ENCODE data around the gene SLC10A1.
"Not testable (repeated sequence)": the region's sequence is repeated elsewhere in the genome, so short reads cannot be mapped to it uniquely, and the experiment has no call there.

SLC10A1 gene

DNA sequence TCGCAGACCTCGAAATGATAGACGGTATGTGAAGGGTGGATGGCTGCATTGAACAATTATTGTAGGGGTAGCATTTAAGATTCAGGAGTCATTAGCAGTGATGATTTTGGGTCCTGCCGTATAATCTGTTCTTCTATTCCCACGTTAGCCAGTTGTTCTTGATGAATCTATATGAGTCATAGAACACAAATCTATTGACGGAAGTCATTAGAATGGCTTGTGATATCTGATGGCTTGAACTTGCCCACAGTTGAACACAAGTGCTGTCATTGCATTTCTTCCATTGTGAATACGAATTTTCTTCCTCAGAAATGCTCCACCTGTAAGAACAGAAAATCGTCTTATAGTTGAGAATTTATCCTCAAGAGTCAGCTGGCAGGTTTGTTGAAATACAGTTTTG is 28.2 kb downstream of the SLC10A1 start:
- DNase-seq: no peak

DNA sequence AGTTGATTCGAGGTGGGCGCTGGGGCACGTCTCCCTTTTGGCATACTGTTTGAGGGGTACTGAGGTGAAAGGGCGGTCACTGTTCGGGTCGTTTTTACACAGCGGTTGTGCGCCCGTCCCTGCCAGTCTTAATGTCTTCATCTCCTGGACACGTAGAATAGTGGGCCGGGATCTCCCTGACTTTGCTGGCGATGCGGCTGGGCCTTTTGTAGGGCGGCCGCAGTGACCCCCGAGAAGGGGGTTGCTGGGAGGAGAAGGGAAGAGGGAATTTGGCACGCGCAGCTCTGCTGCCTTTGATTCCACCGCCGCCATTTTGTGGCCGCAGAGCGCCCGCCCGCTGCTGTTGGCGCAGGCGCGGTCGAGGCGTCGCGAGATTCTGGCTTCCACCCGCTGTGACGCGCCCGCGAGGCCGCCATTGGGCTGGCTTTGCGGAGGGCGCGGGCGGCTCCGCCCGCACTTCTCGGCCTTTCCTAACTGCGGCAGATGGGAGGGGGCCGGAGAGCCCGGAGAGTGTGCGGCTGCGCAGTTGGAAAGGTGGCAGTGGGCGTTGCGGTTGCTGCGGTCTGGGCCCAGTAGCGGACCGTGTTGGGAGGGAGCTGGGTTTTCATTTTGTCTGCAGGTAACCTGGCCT is 29.6 kb downstream of the SLC10A1 start:
- DNase-seq: peak; percentile 93

DNA sequence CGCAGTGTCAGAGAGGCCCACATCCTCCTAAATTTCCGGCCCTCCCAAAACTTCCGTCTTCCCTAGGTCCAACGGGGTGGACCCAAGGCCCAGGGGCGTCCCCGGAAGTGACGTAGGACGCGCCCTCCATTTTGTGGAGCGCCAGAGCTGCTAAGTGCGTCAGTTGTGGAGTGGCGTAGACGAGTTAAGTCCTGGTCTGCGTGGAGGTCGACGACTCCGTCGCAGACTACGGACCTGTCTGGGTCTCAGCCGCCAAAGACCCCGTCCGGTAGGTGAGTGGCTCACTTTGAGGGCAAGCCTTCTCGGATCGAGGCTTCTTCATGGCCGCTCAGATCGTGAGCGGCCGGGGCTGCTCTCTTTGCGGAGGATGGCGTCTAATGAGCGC is 30.1 kb downstream of the SLC10A1 start, which contains the start of gene SRSF5:
Gene SRSF5, plus strand, starts transcription at position 159 of the 385 bp plus-strand sequence. CDS start 1,015 bp downstream, outside the sequence.
- peak; percentile 92 for DNase-seq

DNA sequence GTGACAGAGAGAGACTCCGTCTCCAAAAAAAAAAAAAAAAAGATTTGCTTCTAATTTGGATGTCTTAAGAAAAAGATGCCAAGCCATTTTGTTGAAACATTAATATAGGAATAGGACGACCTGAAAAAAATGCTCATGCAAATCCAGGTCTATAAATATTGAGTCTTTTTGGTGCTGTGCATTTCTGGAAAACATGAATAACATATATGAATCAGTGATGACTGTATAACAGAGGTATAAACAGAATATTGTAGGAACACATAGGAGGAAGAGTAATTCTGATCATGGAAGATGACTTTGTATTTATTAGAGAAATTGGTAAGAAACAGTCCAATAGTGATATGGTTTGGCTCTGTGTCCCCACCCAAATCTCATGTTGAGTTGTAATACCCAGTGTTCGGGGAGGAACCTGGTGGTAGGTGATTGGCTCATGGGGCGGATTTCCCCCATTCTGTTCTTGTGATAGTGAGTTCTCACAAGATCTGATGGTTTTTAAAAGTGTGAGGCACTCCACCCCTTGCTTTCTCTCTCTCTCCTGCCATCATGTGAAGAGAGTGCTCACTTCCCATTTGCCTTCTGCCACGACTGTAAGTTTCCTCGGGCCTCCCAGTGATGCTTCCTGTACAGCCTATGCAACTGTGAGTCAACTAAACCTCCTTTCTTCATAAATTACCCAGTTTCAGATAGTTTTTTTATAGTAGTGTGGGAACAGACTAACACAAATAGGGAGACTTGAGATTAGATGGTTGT is 33.1 kb downstream of the SLC10A1 start:
- DNase-seq: no peak

DNA sequence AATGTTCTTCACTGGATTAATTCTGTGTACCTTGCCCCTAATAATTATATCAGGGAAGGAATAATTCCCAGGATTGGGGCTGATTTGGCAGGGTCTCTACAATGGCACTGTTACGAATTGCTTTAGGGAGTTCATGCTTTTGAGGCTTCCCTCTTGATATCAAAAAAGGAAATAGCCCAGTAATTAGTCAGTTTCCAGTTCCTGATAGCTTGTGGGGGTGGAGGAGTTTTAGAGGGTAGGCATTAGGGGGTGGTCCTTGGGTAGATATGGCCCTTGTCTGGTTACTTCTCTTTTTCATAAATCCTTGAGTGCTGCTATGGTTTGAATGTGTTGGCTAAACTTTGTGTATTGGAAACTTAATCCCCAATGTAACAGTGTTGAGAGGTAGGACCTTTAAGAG is 36.2 kb downstream of the SLC10A1 start:
- DNase-seq: no peak

DNA sequence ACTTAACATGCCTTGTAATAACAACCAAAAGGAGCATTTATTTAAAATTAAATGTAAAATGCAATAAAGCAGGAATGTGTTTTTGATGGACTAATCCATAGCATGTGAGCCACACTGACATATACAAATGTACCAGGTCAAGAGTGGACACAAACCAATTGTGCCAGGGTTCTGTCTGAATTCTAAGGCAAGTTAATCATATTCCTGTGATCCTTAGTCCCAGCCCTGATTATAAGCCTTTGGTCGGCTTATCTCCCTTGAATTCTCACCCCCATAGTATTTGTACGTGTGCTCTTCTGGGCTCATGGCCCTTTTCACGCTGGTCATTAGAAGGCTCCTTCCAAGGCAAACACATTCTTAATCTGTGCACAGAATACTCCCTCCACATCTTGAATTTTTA is 40.7 kb downstream of the SLC10A1 start:
- no peak for DNase-seq

DNA sequence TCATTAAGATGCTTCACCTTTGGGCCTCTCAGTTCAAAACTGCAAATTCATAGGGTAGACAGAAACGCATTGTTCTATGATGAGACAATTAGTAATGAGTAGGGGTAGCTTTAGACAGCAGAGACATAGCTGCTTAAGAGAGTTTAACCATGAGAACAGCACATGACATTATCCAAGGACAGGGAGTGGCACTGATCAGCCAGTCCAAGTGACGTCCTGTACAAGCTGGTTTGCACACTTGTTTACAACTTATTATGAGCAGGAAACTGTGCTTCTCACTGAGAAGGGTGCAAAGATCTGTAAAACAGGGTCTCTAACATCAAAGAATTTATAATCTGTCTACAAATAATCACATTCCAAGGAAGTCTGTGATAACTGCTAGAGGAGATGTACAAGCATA is 41.3 kb downstream of the SLC10A1 start:
- no peak for DNase-seq

DNA sequence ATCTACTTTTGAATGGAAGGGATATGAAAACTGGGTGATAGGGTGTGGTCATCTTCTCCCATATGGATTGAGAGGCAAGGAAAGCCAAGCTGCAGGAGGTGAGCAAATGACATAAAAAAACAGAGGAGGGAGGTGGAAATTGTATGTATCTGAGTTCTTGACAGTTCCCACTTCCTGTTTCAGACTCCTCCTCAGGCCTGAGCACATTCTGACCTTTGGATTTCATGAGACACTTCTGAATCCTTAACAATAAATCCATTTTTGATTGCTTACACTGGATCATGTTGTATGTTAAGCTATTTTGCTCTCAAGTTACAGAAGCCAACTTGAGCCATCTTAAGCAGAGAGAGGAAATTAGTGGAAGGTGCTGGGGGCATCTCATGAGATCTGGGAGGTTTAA is 41.7 kb downstream of the SLC10A1 start:
- no peak for DNase-seq

DNA sequence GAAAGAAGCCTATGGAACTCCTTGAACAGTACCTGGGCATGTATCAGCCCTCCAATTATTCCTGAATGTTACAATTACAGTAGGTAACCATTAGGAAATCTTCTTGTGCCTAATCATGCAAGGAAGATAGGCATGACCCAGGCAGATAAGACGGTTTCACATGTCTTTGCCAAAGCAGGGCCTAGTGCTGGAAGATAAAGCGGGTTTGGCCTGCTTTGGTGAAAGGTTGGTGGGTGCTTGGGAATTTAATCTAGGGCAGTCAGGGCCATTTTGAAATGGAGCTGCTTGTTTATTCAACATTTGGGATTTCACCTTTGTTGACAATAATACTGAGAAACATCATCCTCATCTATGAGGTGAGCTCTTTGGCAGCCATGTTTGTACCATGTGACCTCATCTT is 42.6 kb downstream of the SLC10A1 start:
- no peak for DNase-seq

DNA sequence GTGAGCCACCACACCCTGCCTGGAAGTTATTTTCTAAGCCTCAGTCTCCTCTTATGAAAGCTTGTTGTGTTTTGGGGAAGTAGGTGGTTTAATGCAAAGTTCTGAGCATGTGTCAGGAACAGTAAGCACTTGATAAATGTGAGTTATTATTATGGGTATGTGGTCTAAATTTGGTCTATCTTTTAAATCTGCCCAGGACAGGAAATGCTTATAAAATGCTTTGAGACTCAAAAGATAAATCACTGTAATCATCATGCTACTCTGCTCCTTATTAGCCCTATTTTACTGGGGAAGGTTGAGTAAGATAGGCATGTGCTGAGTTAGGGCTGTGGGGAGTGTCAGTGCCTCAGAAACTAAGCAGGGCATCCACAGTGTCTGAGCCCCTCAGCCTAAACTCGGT is 43.2 kb downstream of the SLC10A1 start:
- DNase-seq: no peak

DNA sequence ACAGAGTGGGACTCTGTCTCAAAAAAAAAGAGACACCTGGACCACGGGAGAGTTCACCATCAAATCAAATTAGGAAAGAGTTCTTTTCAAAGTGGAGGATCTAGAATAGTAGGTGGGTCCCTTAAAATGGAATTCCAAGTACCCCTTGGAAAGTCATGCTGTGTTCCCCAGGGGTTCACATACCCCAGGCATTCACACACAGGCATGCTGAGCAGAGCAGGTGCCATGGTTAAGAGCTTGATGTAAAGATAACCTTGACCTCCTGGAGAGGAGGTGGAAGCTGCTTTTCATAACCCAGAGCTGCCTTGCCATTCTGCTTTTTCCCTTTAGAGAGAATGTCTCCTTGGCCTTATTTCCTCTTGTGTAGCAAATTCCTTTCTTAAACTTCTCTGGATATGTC is 44.3 kb downstream of the SLC10A1 start:
- no peak for DNase-seq

DNA sequence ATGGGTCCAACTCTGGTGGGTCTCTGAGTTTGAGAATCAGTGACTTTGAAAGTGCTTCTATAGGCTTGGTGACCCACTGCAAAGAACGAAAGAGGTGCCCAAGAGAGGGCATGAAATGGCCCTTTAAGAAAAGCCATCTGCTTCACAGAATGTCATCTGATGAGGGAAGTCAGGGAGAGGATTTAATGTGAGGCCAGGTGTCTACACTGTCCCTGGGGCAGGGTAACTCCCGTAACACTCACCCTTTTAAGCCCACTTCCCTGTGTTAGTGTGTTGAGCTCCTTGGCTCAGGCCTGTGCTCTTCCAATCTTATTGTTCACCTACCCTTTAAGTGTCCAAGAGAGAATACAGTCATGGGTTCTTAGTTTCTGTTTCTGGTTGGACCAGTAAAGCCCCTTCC is 46.5 kb downstream of the SLC10A1 start:
- no peak for DNase-seq

DNA sequence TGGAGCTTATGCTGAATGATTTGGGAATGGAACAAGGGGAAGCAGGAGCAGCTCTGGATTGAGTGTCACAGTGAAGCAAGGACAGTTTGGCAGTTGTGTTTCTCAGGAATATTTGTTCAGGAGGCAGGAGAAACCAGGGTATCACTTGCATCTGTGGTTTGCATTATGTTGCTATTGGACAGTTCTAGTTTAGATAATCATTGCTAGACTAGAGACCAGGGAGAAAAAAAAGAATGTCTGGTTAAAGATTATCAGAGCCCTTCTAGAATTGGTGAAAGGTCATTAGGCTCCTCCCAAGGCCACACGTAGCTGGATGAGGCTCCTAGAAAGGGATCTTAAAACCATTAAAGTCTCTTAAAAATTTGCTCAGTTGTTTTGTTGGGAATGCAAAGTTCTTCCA is 47.1 kb downstream of the SLC10A1 start:
- no peak for DNase-seq

DNA sequence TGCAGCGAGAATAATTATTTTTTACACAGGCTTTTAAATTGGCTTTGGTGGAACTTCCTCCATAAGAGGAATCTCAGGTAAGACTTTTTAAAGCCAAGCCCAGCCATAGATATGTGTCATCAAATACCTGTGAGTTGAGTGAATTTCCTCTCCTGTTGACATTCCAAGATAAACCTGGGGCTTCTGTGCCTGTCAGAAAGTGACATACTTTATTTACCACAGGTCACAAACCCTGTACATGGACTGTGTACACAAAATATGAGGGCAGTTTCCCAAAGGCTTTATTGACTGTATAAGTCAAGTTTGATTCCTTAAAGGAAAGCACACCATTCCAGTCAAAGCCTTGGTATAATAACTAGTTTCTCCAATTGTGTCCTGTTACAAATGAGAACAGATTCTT is 56.0 kb downstream of the SLC10A1 start:
- DNase-seq: no peak

DNA sequence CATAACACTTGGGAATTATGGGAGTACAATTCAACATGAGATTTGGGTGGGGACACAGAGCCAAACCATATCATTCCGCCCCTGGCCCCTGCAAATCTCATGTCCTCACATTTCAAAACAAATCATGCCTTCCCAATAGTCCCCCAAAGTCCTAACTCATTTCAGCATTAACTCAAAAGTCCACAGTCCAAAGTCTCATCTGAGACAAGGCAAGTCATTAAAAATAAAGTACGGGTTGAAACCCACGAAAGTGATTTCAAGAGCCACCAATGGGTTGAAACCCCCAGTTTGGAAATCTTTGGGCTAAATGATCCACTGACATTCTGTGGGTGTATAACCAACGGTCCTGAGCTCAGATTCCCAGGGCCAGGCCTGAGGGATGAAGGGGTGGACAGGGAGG is 60.6 kb downstream of the SLC10A1 start:
- not testable (repeated sequence) for DNase-seq

DNA sequence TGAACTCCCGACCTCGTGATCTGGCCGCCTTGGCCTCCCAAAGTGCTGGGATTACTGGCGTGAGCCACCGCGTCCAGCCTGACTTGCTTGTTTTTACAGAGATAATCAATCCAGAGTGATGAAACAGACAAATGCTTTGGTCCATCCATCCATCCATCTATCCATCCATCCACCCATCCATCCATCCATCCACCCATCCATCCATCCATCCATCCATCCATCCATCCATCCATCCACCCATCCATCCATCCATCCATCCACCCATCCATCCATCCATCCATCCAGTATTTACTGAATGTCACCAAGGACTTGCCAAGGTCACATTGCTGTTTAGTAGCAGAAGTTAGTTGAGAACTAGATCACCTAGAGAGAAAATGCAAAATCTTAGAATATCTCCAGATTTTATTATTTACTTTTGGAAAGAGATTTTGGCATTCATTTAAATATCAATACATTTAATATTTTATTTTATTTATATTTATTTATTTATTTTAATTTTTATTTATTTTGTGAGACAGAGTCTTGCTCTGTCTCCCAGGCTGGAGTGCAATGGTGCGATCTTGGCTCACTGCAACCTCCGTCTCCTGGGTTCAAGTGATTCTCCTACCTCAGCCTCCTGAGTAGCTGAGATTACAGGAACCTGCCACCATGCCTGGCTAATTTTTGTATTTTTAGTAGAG is 65.0 kb downstream of the SLC10A1 start:
- not testable (repeated sequence) for DNase-seq

DNA sequence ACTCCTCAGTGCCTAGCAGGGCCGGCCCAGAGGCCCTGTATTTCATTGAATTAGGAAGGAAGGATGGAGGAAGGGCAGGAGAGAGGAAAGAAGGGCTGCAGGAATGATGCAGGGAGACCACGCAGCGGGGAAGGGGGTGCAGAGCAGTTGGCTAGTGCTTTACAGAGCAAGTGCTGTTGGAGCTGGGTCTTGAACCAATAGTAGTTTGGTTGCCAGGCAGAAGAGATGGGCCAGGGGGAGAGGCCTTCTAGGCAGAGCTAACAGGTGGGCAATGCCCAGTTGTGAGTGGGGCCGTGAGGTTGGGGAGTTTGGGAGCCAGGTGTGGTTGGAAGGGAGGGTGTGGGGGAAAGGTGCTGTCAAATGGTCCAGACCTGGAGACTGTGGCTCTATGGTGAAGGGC is 69.2 kb downstream of the SLC10A1 start:
- DNase-seq: no peak

DNA sequence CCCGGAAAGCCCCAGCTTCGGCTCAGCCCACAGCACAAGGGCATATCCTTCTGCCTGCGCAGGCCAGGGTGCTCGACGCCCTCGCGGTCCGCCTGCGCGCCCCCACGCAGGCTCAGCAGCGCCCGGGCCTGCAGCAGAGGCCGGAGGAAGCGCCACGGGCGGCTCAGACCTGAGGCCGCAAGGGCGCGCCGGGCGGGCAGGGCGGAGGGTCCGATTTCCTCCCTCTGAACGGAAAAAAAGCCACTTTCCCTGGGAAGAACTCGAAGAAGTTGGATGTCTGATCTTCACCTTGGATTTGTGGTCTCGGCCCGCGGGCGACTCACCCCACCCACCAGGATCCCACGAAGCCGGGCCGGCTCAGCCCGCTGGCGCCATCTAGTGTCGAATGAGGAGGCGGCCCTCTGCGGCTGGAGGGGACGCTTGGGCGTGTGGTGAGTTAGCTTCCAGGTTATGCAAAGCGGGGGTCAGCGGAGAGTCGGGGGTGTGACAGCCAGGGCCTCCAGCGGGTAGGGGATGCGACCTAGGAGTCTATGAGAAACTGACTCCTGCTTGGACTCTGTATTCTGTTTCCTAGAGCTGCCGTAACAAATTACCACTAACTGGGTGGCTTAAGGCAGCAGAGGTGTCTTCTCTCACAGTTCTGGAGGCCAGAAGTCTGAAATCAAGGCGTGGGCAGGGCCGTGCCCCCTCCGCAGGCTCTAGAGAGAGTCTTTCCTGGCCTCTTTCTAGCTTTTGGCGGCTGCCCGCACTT is 70.1 kb downstream of the SLC10A1 start:
- DNase-seq: peak; percentile 86

All from activated CD4-positive, CD25-positive, alpha-beta regulatory T cell treated with anti-CD3 and anti-CD28 coated beads, Interleukin-2, amount 50 U/mL, for 72 hours (primary cell).